H1 (cell line): ENCODE results near the gene ASB4. TPM values are rescaled to one million over a fixed set of nuclear protein-coding genes. Genes with fewer than 3 reads are reported as not detected.

Experiments
- CTCF ChIA-PET: fragments of 300-600 bp; sonication (Branson Sonifier 250); formaldehyde crosslinking; loops from one replicate; lab custom pipeline; 2021; ENCODE audit not compliant: partially characterized antibody; lab: Charles Lee
- POLR2A ChIA-PET: fragments of 300-600 bp; sonication (Branson Sonifier 250); formaldehyde crosslinking; loops from one replicate; lab custom pipeline; 2021; ENCODE audit warnings: inconsistent platforms; ENCODE audit not compliant: partially characterized antibody; lab: Charles Lee
- DNase-seq, 2 experiments: peaks; one replicate each; pipeline versions ENCODE4 v3.0.0 to v3.0.0-alpha.2; 2010 to 2022; ENCODE audit warnings: low spot score in 2 of 2, low read depth in 1 of 2, mixed read lengths in 1 of 2
- FAIRE-seq: peaks from 2 replicates; lab custom pipeline; 2011; peaks lifted over from hg19 to GRCh38; lab: Jason Lieb, UNC
- H2AFZ ChIP-seq: 2 replicates; pipeline ENCODE4 v1.8.1; 2012; ENCODE audit warnings: low read length, inconsistent platforms
- H2AK5ac ChIP-seq: 2 replicates; pipeline ENCODE4 v1.6.1; 2013; ENCODE audit warnings: low read depth, low read length
- H2BK120ac ChIP-seq: replicated peaks from 2 replicates; pipeline ENCODE3; 2013; ENCODE audit warnings: low read depth, low read length, inconsistent platforms
- H2BK12ac ChIP-seq: 2 replicates; pipeline ENCODE4 v1.6.1; 2013; ENCODE audit warnings: low read depth, low read length
- H2BK15ac ChIP-seq: 2 replicates; pipeline ENCODE4 v1.6.1; 2013; ENCODE audit warnings: low read length
- H2BK20ac ChIP-seq: 2 replicates; pipeline ENCODE4 v1.6.1; 2013; ENCODE audit warnings: low read length
- H2BK5ac ChIP-seq: 2 replicates; pipeline ENCODE4 v1.6.1; 2013; ENCODE audit warnings: low read depth, low read length
- H3K14ac ChIP-seq: 2 replicates; pipeline ENCODE4 v1.6.1; 2013; ENCODE audit warnings: inconsistent platforms; ENCODE audit not compliant: insufficient read length
- H3K18ac ChIP-seq: 2 replicates; pipeline ENCODE4 v1.6.1; 2013; ENCODE audit warnings: low read length; ENCODE audit errors: extremely low read depth
- H3K23ac ChIP-seq: 2 replicates; pipeline ENCODE4 v1.6.1; 2013; ENCODE audit warnings: inconsistent platforms; ENCODE audit not compliant: insufficient read length
- H3K23me2 ChIP-seq: 2 replicates; pipeline ENCODE4 v1.6.1; 2013; ENCODE audit warnings: low read depth, low read length
- H3K27ac ChIP-seq: 2 replicates; pipeline ENCODE4 v1.6.1; 2011; ENCODE audit warnings: low read depth, low read length, inconsistent platforms
- H3K27me3 ChIP-seq, 4 experiments: replicated peaks in 1 of 4; 1 replicate in 1 of 4; 2 replicates in 3 of 4; pipeline versions ENCODE4 v1.6.1 to v1.8.1; 2011 to 2013; ENCODE audit warnings: low read length in 3 of 4, mild to moderate bottlenecking in 3 of 4, inconsistent platforms in 2 of 4, mixed read lengths in 2 of 4, moderate library complexity in 1 of 4; ENCODE audit not compliant: control insufficient read depth in 3 of 4, insufficient read depth in 3 of 4; ENCODE audit errors: extremely low read depth in 1 of 4
- H3K36me3 ChIP-seq, 4 experiments: 2 replicates each; pipeline versions ENCODE4 v1.6.1 to v1.8.1; 2011 to 2013; ENCODE audit warnings: mild to moderate bottlenecking in 4 of 4, low read length in 3 of 4, moderate library complexity in 2 of 4, control low read depth in 1 of 4, inconsistent platforms in 1 of 4; ENCODE audit not compliant: insufficient read depth in 4 of 4, control insufficient read depth in 2 of 4
- H3K4ac ChIP-seq: replicated peaks from 2 replicates; pipeline ENCODE3; 2013; ENCODE audit warnings: low read length, low read depth, mixed read lengths, inconsistent platforms; ENCODE audit not compliant: insufficient read length
- H3K4me1 ChIP-seq, 4 experiments: replicated peaks in 1 of 4; 1 replicate in 1 of 4; 2 replicates in 3 of 4; pipeline versions ENCODE4 v1.6.1 to v1.8.1; 2011 to 2013; ENCODE audit warnings: low read length in 3 of 4, inconsistent platforms in 2 of 4, mixed read lengths in 1 of 4; ENCODE audit not compliant: insufficient read depth in 4 of 4, control insufficient read depth in 3 of 4
- H3K4me2 ChIP-seq, 2 experiments: 2 replicates each; pipeline versions ENCODE4 v1.6.1 to v1.8.1; 2011 to 2013; ENCODE audit warnings: low read depth in 2 of 2, low read length in 2 of 2, control low read depth in 1 of 2, inconsistent platforms in 1 of 2, mild to moderate bottlenecking in 1 of 2; ENCODE audit not compliant: insufficient read depth in 1 of 2
- H3K4me3 ChIP-seq, 4 experiments: fragments of 200-600, 300-600 bp in 1 of 4; sonication (generic), shearing (Covaris generic), sonication (Bioruptor Twin) in 1 of 4; 2 replicates each; pipeline versions ENCODE4 v1.5.1 to v1.8.1; 2011 to 2016; ENCODE audit warnings: low read length in 4 of 4, low read depth in 3 of 4, control low read depth in 2 of 4, inconsistent platforms in 2 of 4, mild to moderate bottlenecking in 2 of 4, mixed read lengths in 1 of 4, moderate library complexity in 1 of 4; ENCODE audit not compliant: insufficient read depth in 2 of 4; ENCODE audit errors: extremely low read depth in 1 of 4
- H3K56ac ChIP-seq: replicated peaks from 2 replicates; pipeline ENCODE3; 2013; ENCODE audit warnings: low read depth, mild to moderate bottlenecking, mixed read lengths, low read length, inconsistent platforms; ENCODE audit not compliant: insufficient read length
- H3K79me1 ChIP-seq: 2 replicates; pipeline ENCODE4 v1.6.1; 2013; ENCODE audit warnings: low read depth, low read length, control low read depth
- H3K79me2 ChIP-seq, 2 experiments: 2 replicates each; pipeline versions ENCODE4 v1.6.1 to v1.8.1; 2012 to 2013; ENCODE audit warnings: low read length in 2 of 2, mild to moderate bottlenecking in 2 of 2, inconsistent platforms in 1 of 2; ENCODE audit not compliant: insufficient read depth in 2 of 2, control insufficient read depth in 1 of 2
- H3K9ac ChIP-seq, 4 experiments: replicated peaks in 1 of 4; 1 replicate in 1 of 4; 2 replicates in 3 of 4; pipeline versions ENCODE4 v1.6.1 to v1.8.1; 2011 to 2013; ENCODE audit warnings: low read depth in 3 of 4, low read length in 3 of 4, control low read depth in 2 of 4, mild to moderate bottlenecking in 2 of 4, moderate library complexity in 2 of 4, inconsistent platforms in 1 of 4; ENCODE audit errors: extremely low read depth in 1 of 4
- H3K9me3 ChIP-seq, 2 experiments: 2 replicates each; pipeline versions ENCODE4 v1.6.1 to v1.8.1; 2012 to 2013; ENCODE audit warnings: mild to moderate bottlenecking in 2 of 2, moderate library complexity in 2 of 2, control low read depth in 1 of 2, inconsistent platforms in 1 of 2, low read depth in 1 of 2, low read length in 1 of 2, mixed read lengths in 1 of 2; ENCODE audit not compliant: insufficient read depth in 2 of 2
- H4K20me1 ChIP-seq, 2 experiments: replicated peaks in 1 of 2; 2 replicates each; pipeline versions ENCODE3 to v1.8.1; 2011 to 2013; ENCODE audit warnings: inconsistent platforms in 2 of 2, low read length in 2 of 2, mild to moderate bottlenecking in 1 of 2; ENCODE audit not compliant: insufficient read depth in 2 of 2, control insufficient read depth in 1 of 2
- H4K5ac ChIP-seq: 2 replicates; pipeline ENCODE4 v1.6.1; 2013; ENCODE audit warnings: low read length, low read depth, mixed read lengths, inconsistent platforms; ENCODE audit not compliant: insufficient read length
- H4K8ac ChIP-seq: 2 replicates; pipeline ENCODE4 v1.8.0; 2013; ENCODE audit warnings: mild to moderate bottlenecking, moderate library complexity, low read length, inconsistent platforms; ENCODE audit not compliant: insufficient read depth; ENCODE audit errors: extremely low read depth
- H4K91ac ChIP-seq: replicated peaks from 2 replicates; pipeline ENCODE3; 2013; ENCODE audit warnings: low read length, mixed read lengths, inconsistent platforms; ENCODE audit not compliant: insufficient read length
- CEBPB ChIP-seq: IDR thresholded peaks from 2 replicates; pipeline ENCODE4 v1.6.1; 2012; ENCODE audit warnings: low read depth, low read length
- EP300 ChIP-seq, 2 experiments: IDR thresholded peaks; 1 replicate in 1 of 2; 2 replicates in 1 of 2; pipeline ENCODE4 v1.6.1; 2011 to 2012; ENCODE audit warnings: low read depth in 2 of 2, low read length in 2 of 2, mild to moderate bottlenecking in 2 of 2, borderline replicate concordance in 1 of 2, inconsistent platforms in 1 of 2, moderate library complexity in 1 of 2
- GTF2F1 ChIP-seq: IDR thresholded peaks from 2 replicates; pipeline ENCODE4 v1.6.1; 2012; ENCODE audit warnings: low read depth, low read length, improper control_type of control experiment, borderline replicate concordance
- JUND ChIP-seq: IDR thresholded peaks from 2 replicates; pipeline ENCODE4 v1.6.1; 2011; ENCODE audit warnings: mild to moderate bottlenecking, improper control_type of control experiment, low read length
- NRF1 ChIP-seq: IDR thresholded peaks from 2 replicates; pipeline ENCODE4 v1.6.1; 2011; ENCODE audit warnings: mild to moderate bottlenecking, low read depth, low read length, improper control_type of control experiment
- POLR2A ChIP-seq, 2 experiments: IDR thresholded peaks; 1 replicate in 1 of 2; 2 replicates in 1 of 2; pipeline ENCODE4 v1.6.1; 2011; ENCODE audit warnings: low read depth in 2 of 2, low read length in 2 of 2, mild to moderate bottlenecking in 2 of 2; ENCODE audit errors: control extremely low read depth in 1 of 2
- RNF2 ChIP-seq: fragments of 200-900, 300-1000 bp; sonication (generic); IDR thresholded peaks from 2 replicates; pipeline ENCODE4 v1.7.1; 2016; ENCODE audit warnings: borderline replicate concordance, low read depth, mild to moderate bottlenecking, antibody characterized with exemption, low read length; ENCODE audit not compliant: poor library complexity, severe bottlenecking; ENCODE audit errors: missing control alignments
- SIX5 ChIP-seq: IDR thresholded peaks from 2 replicates; pipeline ENCODE4 v1.6.1; 2011; ENCODE audit warnings: mild to moderate bottlenecking, low read depth, low read length
- TAF1 ChIP-seq: IDR thresholded peaks from 2 replicates; pipeline ENCODE4 v1.6.1; 2011; ENCODE audit warnings: mild to moderate bottlenecking, low read depth, low read length
- WGBS, 2 experiments: shearing (Covaris generic) in 1 of 2; methylation state at CpG; one replicate each; pipeline versions ENCODE4 v1.1.6 to v1.1.7; 2013 to 2015; ENCODE audit warnings: low lambda C conversion rate in 2 of 2, mixed read lengths in 2 of 2, inconsistent platforms in 1 of 2, low coverage in 1 of 2, missing lambda C conversion rate in 1 of 2; ENCODE audit not compliant: insufficient replicate concordance in 2 of 2, insufficient coverage in 1 of 2, insufficient read length in 1 of 2; ENCODE audit errors: extremely low coverage in 1 of 2, missing lambda C conversion rate in 1 of 2; 5-methylcytosine and 5-hydroxymethylcytosine counted together
- polyA plus RNA-seq, 7 experiments: library from polyadenylated mRNA; depleted of rRNA in 3 of 7; stranded (reverse) in 5 of 7; unstranded in 2 of 7; fragments of >200 nt in 5 of 7; fragments of 200-250 nt in 2 of 7; gene quantifications; 1 replicate in 5 of 7; 2 replicates in 1 of 7; 4 replicates in 1 of 7; pipeline versions ENCODE4 v1.2.1 to v1.2.3, GENCODE V29; 2011 to 2013; ENCODE audit warnings: missing spikeins in 2 of 7, mixed read lengths in 2 of 7
- total RNA-seq: library from RNA; stranded (reverse); fragmentation: NEBNext Ultra II Directional; extraction: Animal tissue kit (Norgen Biotek cat#: 25700); gene quantifications from 2 replicates; pipeline ENCODE4 v1.2.1, GENCODE V29; 2021

Gene ASB4
- total and polyA plus RNA-seq, 2 of the 8 experiments (the other 6 are each of a cell fraction or from before 2014, with no cell fraction given) = not detected

GRCh38 chr7:95525503-95525902, 39.8 kb downstream of the ASB4 start:
- H3K18ac ChIP-seq = no peak overlapping the region
- no peak overlapping the region for H3K14ac ChIP-seq
- no peak overlapping the region for H3K56ac ChIP-seq
- no peak overlapping the region for H3K23ac ChIP-seq
- 91% methylated on average over 3 of the region's 3 CpGs; no CpG with 5 or more reads in 1 of the 2 experiments for WGBS, 2 experiments
- no peak overlapping the region for H3K4me3 ChIP-seq
- no peak overlapping the region for H2BK5ac ChIP-seq
- no peak overlapping the region for H4K91ac ChIP-seq
- no peak overlapping the region for H2BK20ac ChIP-seq
- no peak overlapping the region for H4K5ac ChIP-seq
- H3K27ac ChIP-seq = no peak overlapping the region
- no peak overlapping the region for H4K8ac ChIP-seq
- FAIRE-seq = no peak
- DNase-seq = no peak
- POLR2A ChIA-PET = no interaction called here
- H3K36me3 ChIP-seq = no peaks in the 10 kb centered on the region
- no peak overlapping the region for H3K4ac ChIP-seq
- H2AK5ac ChIP-seq = no peak overlapping the region
- no peaks in the 10 kb centered on the region for H3K4me1 ChIP-seq
- no peaks in the 10 kb centered on the region for H3K79me1 ChIP-seq
- no peaks in the 10 kb centered on the region for H3K79me2 ChIP-seq
- no peak overlapping the region for H2BK12ac ChIP-seq
- no peaks in the 10 kb centered on the region for H4K20me1 ChIP-seq
- TF ChIP-seq JUND (no peak), GTF2F1 (no peak), POLR2A (IDR thresholded peaks at IDR 0.05; ENCODE audit: control extremely low read depth in 1 of 2, low read depth in 2 of 2, low read length in 2 of 2) (no peak), NRF1 (no peak), EP300 (IDR thresholded peaks at IDR 0.05; ENCODE audit: borderline replicate concordance in 1 of 2, low read depth in 2 of 2, low read length in 2 of 2) (no peak), CEBPB (no peak), SIX5 (no peak), RNF2 (no peak), TAF1 (no peak)
- H3K9ac ChIP-seq = no peak overlapping the region
- H3K9me3 ChIP-seq = no peaks in the 10 kb centered on the region
- CTCF ChIA-PET = interaction anchor here (0.8 to 17.5 kb wide), 10 partner anchors 8 to 170 kb away, joined by 3 to 482 read pairs (median 10); no protein-coding TSS in a partner anchor
- H2BK120ac ChIP-seq = no peak overlapping the region
- no peaks in the 10 kb centered on the region; the same call in 1 of the 2 replicates for H3K23me2 ChIP-seq
- no peak overlapping the region for H2BK15ac ChIP-seq
- peak overlapping the region; percentile 60 for H2AFZ ChIP-seq
- no peaks in the 10 kb centered on the region for H3K27me3 ChIP-seq
- H3K4me2 ChIP-seq = no peak overlapping the region
